HG03039 (cell line): Measurements from ENCODE around the gene BIN2.
"Not testable (repeated sequence)": the region's sequence is repeated elsewhere in the genome, so short reads cannot be mapped to it uniquely, and the experiment has no call there.

Source experiments
- ATAC-seq: cut with Tn5 transposase; IDR thresholded peaks from one replicate; pipeline ENCODE4 v1.9.1; 2021; ENCODE audit warnings: mild to moderate bottlenecking, moderate library complexity; ENCODE audit not compliant: unreplicated experiment

The BIN2 gene

DNA sequence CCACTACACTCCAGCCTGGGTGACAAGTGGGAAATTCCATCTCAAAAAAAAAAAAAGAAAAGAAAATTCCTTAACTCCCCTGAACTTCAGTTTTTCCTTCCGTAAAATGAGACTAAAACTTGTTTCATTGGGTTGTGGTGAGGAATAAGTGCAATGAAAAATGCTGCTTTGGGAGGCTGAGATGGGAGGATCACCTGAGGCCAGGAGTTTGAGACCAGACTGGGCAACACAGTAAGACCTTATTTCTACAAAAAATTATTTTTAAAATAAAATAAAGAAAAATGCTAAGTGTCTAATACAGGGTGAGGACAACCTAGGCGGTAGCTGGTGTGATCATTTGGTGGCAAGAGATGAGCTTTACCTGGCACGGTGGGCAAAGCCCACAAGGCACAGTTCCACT is 60.6 kb downstream of the BIN2 start:
- ATAC-seq = no peak

DNA sequence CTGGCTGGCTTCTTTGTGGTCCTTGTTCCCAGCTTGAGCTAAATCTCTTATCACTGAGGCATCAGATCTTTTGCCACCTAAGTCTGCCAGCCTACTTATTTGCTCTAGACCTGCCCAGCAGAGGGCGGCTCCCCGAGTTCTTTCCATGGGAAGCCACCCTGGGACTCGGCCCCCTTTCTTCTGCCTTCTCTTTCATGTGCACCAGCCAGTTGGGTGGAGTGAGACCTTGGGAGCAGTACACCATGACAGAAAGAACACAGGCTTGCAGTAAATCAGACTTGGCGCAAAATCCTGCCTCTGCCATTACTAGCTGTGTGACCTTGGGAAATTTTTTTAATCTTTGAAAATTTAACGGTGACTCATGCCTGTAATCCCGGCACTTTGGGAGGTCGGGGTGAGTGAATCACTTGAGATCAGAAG is 61.2 kb downstream of the BIN2 start:
- ATAC-seq = no peak

DNA sequence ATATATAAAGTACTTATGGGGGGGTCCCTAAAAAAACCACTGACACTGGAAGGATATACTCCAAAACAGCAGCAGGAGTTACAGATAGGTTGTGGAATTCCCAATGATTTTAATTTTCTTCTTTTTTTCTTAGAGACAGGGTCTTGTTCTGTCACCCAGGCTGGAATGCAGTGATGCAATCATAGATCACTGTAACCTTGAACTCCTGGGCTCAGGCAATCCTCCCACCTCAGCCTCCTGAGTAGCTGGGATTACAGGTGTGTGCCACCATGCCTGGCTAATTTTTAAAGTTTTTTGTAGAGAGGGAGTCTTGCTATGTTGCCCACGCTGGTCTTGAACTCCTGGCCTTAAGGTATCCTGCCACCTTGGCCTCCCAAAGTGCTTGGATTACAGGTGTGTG is 64.4 kb downstream of the BIN2 start:
- ATAC-seq = not testable (repeated sequence)

DNA sequence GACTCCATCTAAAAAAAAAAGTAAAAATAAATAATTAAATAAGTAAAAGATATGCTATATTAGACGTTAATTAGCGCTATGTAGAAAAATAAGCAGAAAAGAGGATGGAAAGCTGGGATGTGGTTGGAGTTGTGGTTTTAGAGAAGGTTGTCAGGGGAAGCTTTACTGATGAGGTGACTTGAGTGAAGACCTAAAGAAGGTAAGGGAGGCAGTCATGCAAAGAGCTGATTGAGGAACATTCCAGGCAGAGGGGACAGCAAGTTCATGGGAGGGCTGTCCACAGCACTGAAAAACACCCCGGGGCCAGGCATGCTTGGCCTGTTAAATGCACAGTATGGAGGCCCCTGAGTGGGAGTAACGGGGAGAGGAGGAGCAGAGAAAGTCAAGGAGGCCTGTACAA is 69.4 kb downstream of the BIN2 start:
- ATAC-seq = no peak

DNA sequence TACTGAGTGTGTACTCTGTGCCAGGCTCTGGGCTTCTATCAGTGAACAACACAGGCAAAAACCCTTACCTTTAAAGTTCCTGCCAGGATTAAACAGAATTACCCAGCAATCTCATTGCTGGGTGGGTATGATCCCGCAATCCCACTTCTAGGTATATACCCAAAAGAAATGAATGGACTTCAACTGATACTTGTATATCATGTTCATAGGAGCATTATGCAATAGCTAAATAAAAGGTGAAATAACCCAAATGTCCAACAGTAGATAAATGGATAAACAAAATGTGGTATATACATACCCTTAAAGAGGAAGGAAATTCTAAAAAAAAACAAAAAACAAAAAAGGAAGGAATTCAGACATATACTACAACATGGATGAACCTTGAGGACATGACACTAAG is 70.7 kb downstream of the BIN2 start:
- ATAC-seq = no peak

DNA sequence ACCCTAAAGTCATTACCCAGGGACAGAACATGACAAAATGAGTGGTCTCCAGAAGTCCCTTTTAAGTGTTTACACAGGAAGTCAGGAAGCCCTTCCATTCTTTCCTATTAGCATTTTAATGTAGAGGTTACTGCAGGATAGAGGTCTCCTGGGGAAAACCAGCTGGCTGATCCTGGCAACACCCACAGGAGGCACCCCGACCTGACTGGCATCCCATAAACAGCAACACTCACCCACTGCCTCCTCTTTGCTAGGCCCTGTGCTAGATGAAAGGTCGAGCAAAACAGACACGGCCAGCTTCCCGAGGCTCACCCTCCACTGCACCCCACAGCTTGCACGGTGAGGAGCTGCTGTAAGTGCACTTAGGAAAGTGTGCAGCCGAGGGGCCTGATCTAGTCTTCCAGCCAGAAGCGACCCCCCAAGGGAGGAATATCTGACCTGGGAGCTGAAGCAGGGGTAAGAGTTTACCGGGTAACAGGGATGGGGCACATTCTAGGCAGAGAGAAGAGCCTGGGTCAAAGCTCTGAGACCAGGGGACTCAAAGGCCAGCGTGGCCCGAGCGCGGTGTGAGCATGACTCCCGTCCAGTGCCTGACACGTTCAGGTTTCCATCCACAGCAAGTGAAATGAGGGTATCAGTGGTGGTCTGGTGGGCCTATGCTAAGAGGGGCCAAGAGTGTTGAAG is 76.3 kb downstream of the BIN2 start:
- no peak for ATAC-seq

DNA sequence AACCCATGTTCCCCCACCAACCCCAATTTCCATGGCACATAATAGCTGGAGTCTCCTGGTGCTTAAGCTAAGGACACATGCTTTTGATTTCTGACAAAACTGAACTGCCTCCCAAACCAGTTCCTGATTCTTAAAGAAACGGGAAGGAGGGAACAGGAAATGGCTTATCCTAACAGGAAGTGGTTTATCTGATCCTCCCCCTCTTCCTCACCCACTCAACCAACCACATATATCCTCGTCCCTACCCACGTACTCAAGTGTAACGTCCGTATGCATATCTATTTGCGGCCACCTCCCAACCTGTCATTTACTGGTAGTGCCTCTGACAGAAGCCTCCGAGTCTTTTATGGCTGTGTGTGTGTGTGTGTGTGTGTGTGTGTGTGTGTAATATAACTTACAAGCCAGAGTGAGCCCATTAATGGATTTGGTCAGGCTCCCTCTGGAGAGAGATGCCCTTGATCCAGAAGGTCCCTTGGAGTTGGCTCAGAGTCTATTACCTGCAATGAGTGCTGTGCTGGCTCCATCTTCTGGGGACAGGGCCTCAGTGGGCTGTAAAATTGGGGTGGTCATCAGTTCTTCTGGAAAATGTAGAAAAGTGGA is 77.6 kb downstream of the BIN2 start:
- no peak for ATAC-seq

DNA sequence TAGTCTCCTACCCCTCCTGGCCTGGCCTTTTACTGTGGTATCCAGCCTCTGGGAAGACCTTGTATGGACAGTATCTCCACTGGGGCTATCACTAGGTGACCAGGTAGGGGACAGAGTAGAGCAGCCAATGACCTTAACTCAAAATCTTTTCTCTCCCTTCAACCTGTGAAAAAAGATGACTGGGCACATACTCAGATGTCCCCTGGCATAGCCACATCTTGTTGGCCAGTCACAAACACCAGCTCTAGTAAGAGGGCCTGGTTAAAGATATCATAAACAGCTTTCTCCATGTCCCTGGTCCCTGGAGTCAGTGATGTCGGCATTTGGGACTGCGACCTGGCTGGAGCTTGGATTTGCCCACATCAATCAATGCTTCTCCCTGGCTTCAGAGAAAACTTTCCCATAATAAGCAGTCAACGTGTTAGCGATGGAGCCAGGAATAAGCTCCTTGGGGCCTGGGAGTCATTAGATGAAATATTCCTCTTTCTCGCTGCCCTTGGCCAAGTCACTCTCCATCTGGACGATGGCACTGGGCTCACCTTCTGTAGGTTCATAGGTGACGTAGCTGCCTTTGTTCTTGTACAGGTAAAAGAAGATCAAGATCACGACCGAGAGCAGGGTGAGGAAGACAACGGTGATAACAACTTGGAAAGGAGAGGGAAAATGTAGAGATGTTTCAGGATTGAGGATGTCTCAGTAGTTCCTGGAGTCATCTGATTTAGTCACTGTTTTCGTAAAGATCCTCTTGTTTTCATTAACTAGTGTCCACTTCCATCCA is 78.3 kb downstream of the BIN2 start:
- no peak for ATAC-seq

DNA sequence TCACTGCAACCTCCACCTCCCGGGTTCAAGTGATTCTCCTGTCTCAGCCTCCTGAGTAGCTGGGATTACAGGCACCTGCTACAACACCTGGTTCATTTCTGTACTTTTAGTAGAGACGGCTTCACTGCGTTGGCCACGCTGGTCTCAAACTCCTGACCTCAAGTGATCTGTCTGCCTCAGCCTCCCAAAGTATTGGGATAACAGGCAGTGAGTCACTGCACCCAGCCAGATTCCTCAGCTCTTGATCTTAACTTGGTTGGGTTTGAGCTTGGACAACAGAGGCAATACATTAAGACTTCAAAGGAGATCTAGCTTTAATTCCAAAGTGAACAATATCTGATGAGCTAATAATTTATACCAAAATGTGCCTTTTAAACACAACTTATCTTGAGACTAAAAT is 79.7 kb downstream of the BIN2 start:
- no peak for ATAC-seq

DNA sequence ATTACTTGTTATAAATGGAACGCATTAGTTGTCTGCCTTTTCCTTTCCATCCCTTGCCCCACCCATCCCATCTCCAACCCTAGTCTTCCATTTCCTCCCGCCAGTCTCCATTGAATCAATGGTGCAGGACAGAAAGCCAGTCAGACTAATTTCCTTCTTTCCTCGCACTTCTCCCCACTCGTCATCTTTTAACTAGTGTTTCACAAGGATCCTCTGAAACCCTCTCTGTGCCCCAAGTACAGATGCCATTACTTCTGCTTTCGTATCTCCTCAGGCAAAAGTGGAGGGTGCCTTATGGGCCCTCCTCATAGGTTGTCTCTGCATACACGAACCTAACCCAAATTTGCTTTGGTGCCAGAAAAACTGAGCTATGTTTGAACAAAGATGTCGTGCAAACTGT is 81.1 kb downstream of the BIN2 start:
- ATAC-seq = no peak

DNA sequence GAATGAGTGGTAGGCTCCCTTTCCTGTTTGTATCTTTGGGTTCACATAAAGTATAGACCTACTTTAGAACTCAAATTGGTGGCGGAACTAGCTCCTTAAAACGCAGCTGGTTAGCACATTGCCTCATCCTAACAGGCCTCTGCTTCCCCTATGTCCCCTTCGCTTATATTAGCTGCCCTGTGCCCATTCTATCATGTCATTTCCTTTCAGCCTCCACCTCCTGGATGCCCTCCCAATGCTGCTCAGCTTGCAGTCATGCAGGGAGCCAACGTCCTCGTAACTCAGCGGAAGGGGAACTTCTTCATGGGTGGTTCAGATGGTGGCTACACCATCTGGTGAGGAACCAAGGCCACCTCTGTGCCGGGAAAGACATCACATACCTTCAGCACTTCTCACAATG is 81.9 kb downstream of the BIN2 start:
- no peak for ATAC-seq

DNA sequence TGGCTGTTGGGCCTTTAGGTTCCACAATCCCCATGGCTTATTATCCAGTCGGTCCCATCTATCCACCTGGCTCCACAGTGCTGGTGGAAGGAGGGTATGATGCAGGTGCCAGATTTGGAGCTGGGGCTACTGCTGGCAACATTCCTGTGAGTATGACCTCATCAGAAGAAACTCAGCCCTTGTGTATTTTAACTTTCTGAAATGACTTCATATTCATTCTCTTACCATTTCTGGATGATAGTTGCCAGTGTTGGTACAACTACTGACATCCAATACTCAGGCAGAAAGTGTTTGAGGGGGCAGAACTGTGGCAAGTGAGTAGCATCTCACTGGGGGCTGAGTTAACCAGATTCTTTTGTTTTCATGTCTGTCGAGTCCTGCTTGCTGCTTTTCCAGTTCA is 83.0 kb downstream of the BIN2 start:
- ATAC-seq = no peak

DNA sequence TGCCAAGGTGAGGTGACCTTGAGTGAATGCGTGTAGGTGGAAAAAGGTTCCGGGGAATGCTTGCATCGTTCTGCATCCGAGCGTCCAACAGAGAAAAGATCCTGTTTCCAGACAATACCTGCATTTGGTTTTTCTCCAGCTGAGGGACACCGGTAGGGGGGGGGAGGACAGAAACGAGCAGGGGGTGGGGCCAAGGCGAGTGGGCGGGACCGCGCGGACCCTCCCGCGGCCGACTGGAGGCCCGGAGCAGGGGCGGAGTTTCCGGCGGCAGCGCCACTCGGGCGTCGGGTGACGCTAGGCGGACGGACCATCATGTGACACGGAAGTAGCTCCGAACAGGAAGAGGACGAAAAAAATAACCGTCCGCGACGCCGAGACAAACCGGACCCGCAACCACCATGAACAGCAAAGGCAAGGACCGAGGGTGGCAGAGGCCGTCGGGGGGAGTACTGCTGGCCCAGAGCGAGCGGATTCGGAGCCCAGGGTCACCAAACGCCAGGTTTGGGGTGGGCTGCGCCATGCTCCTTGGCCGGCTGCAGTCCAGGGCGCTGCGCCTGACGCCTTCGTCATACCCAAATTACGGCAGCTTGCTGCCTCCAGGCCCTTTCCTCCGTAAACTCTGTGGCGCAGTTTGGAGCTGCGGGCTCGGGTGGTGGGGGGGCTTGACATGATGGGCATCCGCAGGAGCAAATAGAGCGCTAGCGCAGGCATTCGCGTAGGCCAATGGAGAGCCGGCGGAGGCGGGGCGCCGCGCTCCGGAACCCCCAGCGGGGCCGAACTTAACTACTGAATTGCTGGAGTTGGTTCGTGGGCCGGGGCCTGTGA is 85.3 kb downstream of the BIN2 start, which contains the start of gene DAZAP2:
TSS of gene DAZAP2 (plus strand) at position 317 of the 825 bp plus-strand sequence. CDS start at position 399, 82 bp downstream.
- ATAC-seq = peak; percentile 91

DNA sequence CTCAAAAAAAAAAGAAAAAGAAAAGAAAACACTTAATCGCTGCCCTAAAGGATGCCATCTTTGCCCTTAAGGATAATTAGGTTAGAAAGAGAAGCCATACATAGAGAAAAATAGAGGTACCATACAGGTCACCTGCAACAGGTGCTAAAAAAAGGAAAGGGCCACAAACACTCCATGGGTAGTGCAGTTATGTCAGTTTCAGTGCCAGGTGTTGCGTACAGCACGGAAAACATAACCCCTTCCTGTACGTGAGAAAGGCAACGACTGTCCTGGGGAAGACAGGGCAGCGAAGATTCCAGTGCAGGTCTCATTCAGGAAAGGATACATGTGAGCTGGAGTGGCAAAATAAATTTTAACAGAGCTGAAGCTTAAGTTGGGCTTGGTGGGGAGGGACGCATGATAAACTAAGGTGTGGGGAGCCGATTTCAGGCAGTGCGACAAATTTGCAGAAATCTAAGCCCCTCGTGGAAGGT is 85.9 kb downstream of the BIN2 start:
- no peak for ATAC-seq

DNA sequence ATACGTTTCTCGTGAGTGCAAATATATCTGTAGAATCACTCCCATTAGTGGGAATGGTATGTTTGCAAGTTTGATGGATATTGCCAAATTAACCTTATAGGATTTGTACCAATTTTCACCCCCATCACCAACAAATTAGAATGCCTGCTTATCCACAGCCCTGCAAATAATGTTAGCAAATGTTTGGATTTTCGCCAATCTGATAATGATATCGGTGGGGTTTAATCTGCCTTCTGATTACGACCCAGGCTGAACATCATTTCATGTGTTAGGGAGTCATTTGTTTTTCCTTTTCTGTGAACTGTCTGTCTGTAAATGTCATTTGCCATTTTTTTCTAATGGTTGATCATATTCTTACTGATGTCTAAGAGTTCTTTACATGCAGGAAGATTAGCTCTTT is 89.4 kb downstream of the BIN2 start:
- no peak for ATAC-seq

DNA sequence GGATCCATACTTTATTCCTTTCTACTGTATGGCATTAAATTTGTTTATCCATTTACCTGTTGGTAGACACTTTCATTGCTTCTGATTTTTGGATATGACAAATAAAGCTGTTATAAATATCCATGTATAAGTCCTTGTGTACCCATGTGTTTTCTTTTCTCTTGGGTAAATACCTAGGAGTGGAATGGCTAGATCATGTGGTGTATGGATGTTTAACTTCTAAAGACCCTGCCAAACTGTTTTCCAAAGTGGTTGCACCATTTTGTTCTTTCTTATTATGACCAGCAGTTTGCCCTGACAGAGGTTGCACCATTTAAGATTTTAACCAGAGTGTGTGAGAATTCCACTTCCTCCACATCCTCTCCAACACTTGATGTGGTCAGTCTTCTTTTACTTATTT is 91.3 kb downstream of the BIN2 start:
- no peak for ATAC-seq
